Hepatocyte (in vitro differentiated cells): Measurements from ENCODE around the gene CCNG2. TPM values are rescaled to one million over a fixed set of nuclear protein-coding genes. Genes with fewer than 3 reads are reported as not detected.

ENCODE experiments used
- DNase-seq: peaks from one replicate; pipeline ENCODE4 v3.0.0-alpha.2; 2016; ENCODE audit warnings: low spot score
- H2AFZ ChIP-seq: fragments of 200-600 bp; sonication (generic); 2 replicates; pipeline ENCODE4 v1.6.0; 2016; ENCODE audit warnings: antibody characterized with exemption, mild to moderate bottlenecking
- H3K27ac ChIP-seq: fragments of 200-600 bp; sonication (generic); 2 replicates; pipeline ENCODE4 v1.5.1; 2016; ENCODE audit warnings: mild to moderate bottlenecking
- H3K27me3 ChIP-seq: fragments of 200-600 bp; sonication (generic); 2 replicates; pipeline ENCODE4 v1.6.1; 2016
- H3K36me3 ChIP-seq: fragments of 200-600 bp; sonication (generic); replicated peaks from 2 replicates; pipeline ENCODE4 v1.5.1; 2016; ENCODE audit warnings: low read depth; ENCODE audit not compliant: insufficient read depth
- H3K4me1 ChIP-seq: fragments of 200-600 bp; sonication (generic); 2 replicates; pipeline ENCODE4 v1.5.1; 2016; ENCODE audit warnings: mild to moderate bottlenecking, moderate library complexity; ENCODE audit not compliant: insufficient read depth
- H3K4me2 ChIP-seq: fragments of 200-600 bp; sonication (generic); 2 replicates; pipeline ENCODE4 v1.6.0; 2016
- H3K4me3 ChIP-seq: fragments of 200-600 bp; sonication (generic); 2 replicates; pipeline ENCODE4 v1.5.1; 2016; ENCODE audit warnings: mild to moderate bottlenecking
- H3K79me2 ChIP-seq: fragments of 200-600 bp; sonication (generic); 2 replicates; pipeline ENCODE4 v1.6.0; 2017; ENCODE audit warnings: mild to moderate bottlenecking
- H3K9me2 ChIP-seq: fragments of 200-600 bp; sonication (generic); replicated peaks from 2 replicates; pipeline ENCODE4 v1.6.0; 2017; ENCODE audit warnings: mild to moderate bottlenecking; ENCODE audit not compliant: insufficient read depth
- H3K9me3 ChIP-seq: fragments of 200-600 bp; sonication (generic); 2 replicates; pipeline ENCODE4 v1.5.1; 2016; ENCODE audit warnings: low read depth, mild to moderate bottlenecking
- H4K20me1 ChIP-seq: fragments of 200-600 bp; sonication (generic); 2 replicates; pipeline ENCODE4 v1.6.0; 2016; ENCODE audit warnings: mild to moderate bottlenecking; ENCODE audit not compliant: insufficient read depth, poor library complexity, severe bottlenecking
- EZH2 ChIP-seq: fragments of 200-600 bp; sonication (generic); IDR thresholded peaks from 2 replicates; pipeline ENCODE4 v1.6.1; 2016; ENCODE audit warnings: antibody characterized with exemption, mild to moderate bottlenecking, borderline replicate concordance
- EZH2phosphoT487 ChIP-seq: fragments of 200-600 bp; sonication (generic); IDR thresholded peaks from one replicate; pipeline ENCODE4 v1.6.1; 2018; ENCODE audit warnings: antibody characterized with exemption, mild to moderate bottlenecking, low read depth, moderate library complexity; ENCODE audit not compliant: unreplicated experiment, severe bottlenecking
- WGBS: methylation state at CpG from one replicate; pipeline ENCODE4 v1.1.6; 2016; ENCODE audit warnings: low lambda C conversion rate; ENCODE audit errors: missing lambda C conversion rate; 5-methylcytosine and 5-hydroxymethylcytosine counted together
- polyA plus RNA-seq: library from polyadenylated mRNA; unstranded; fragments of >200 nt; fragmentation: Nextera tagmentation; extraction: Ambion mirVana; gene quantifications from 2 replicates; pipeline ENCODE4 v1.2.1, GENCODE V29; 2016
- total RNA-seq: library from RNA; depleted of rRNA; stranded (reverse); fragments of >200 nt; gene quantifications from 2 replicates; pipeline ENCODE4 v1.2.3, GENCODE V29; 2014
- TF ChIP-seq, protein P1 (sequence below): fragments of 200-600 bp; sonication (generic); IDR thresholded peaks from 2 replicates; pipeline ENCODE4 v1.5.1; 2016; ENCODE audit warnings: antibody characterized with exemption, mild to moderate bottlenecking; ENCODE audit not compliant: poor library complexity

The CCNG2 gene
- total and polyA plus RNA-seq, 2 experiments from 2014 or later, result 73.8 to 127 TPM

GRCh38 chr4:77177199-77177598 is 20.2 kb downstream of the CCNG2 start:
- peak overlapping the region; percentile 38 for H3K4me2 ChIP-seq
- WGBS, result 54% methylated on average over 3 of the region's 3 CpGs
- no peak overlapping the region for H3K27ac ChIP-seq
- peaks cover 7% of the 10 kb centered on the region for H3K4me1 ChIP-seq
- H2AFZ ChIP-seq, result no peak overlapping the region
- H3K9me3 ChIP-seq, result no peaks in the 10 kb centered on the region
- no peak for TF ChIP-seq EZH2
- TF ChIP-seq, protein P1, sequence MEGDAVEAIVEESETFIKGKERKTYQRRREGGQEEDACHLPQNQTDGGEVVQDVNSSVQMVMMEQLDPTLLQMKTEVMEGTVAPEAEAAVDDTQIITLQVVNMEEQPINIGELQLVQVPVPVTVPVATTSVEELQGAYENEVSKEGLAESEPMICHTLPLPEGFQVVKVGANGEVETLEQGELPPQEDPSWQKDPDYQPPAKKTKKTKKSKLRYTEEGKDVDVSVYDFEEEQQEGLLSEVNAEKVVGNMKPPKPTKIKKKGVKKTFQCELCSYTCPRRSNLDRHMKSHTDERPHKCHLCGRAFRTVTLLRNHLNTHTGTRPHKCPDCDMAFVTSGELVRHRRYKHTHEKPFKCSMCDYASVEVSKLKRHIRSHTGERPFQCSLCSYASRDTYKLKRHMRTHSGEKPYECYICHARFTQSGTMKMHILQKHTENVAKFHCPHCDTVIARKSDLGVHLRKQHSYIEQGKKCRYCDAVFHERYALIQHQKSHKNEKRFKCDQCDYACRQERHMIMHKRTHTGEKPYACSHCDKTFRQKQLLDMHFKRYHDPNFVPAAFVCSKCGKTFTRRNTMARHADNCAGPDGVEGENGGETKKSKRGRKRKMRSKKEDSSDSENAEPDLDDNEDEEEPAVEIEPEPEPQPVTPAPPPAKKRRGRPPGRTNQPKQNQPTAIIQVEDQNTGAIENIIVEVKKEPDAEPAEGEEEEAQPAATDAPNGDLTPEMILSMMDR, result no peak
- H3K36me3 ChIP-seq, result no peaks in the 10 kb centered on the region
- DNase-seq, result no peak
- H3K27me3 ChIP-seq, result no peaks in the 10 kb centered on the region
- H3K9me2 ChIP-seq, result no peaks in the 10 kb centered on the region
- H3K79me2 ChIP-seq, result no peaks in the 10 kb centered on the region
- no peaks in the 10 kb centered on the region for H4K20me1 ChIP-seq
- H3K4me3 ChIP-seq, result no peak overlapping the region

GRCh38 chr4:77178560-77178959 is 21.6 kb downstream of the CCNG2 start:
- no peak for DNase-seq
- Histone ChIP-seq H3K27me3 (no peaks in the 10 kb centered on the region), H3K9me2 (no peaks in the 10 kb centered on the region), H3K79me2 (no peaks in the 10 kb centered on the region), H3K4me1 (peaks cover 7% of the 10 kb centered on the region), H3K27ac (no peak overlapping the region), H3K36me3 (no peaks in the 10 kb centered on the region), H3K9me3 (no peaks in the 10 kb centered on the region), H3K4me3 (no peak overlapping the region), H4K20me1 (no peaks in the 10 kb centered on the region), H3K4me2 (no peak overlapping the region), H2AFZ (no peak overlapping the region)
- 68% methylated on average over 2 of the region's 2 CpGs for WGBS
- TF ChIP-seq EZH2phosphoT487 (no peak), EZH2 (no peak)
- TF ChIP-seq, protein P1, result no peak

GRCh38 chr4:77179519-77179918 is 22.5 kb downstream of the CCNG2 start:
- Histone ChIP-seq H2AFZ (no peak overlapping the region), H3K4me2 (no peak overlapping the region), H3K9me2 (no peaks in the 10 kb centered on the region), H3K27me3 (no peaks in the 10 kb centered on the region), H3K36me3 (no peaks in the 10 kb centered on the region), H3K79me2 (no peaks in the 10 kb centered on the region), H3K27ac (no peak overlapping the region), H3K9me3 (no peaks in the 10 kb centered on the region), H3K4me1 (peaks cover 7% of the 10 kb centered on the region), H4K20me1 (no peaks in the 10 kb centered on the region), H3K4me3 (no peak overlapping the region)
- TF ChIP-seq EZH2 (no peak), EZH2phosphoT487 (no peak)
- TF ChIP-seq, protein P1, result no peak
- no peak for DNase-seq

DNA sequence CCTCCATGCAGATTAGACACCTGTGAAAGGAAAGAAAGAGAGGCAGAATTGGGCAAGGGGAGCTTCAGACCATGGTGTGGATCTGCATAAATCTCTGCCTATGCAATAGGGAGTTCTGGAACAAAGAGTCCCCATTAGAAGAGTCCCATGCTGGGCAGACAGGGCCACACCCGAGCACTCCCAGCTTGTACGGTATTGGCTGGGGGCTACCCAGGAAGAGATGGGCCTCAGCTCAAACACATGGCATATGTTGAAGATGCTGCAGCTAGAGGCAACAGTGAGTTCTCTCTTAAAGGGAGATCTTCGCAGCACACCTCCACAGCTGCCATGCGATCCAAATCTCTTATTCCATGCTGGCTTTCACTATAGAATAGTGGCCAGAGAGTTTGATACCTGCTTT is 24.7 kb downstream of the CCNG2 start:
- Histone ChIP-seq H3K4me2 (no peak overlapping the region), H3K9me2 (no peaks in the 10 kb centered on the region), H3K4me3 (no peak overlapping the region), H3K79me2 (no peaks in the 10 kb centered on the region), H2AFZ (no peak overlapping the region), H3K36me3 (no peaks in the 10 kb centered on the region), H3K9me3 (no peaks in the 10 kb centered on the region), H3K27ac (no peak overlapping the region), H4K20me1 (no peaks in the 10 kb centered on the region), H3K4me1 (peaks cover 7% of the 10 kb centered on the region), H3K27me3 (no peaks in the 10 kb centered on the region)
- TF ChIP-seq EZH2phosphoT487 (no peak), EZH2 (no peak)
- TF ChIP-seq, protein P1, result no peak
- WGBS, result 67% methylated on average over 4 of the region's 4 CpGs
- DNase-seq, result no peak
